NOMO-1 treated with DMSO at 0.1 percent for 48 hours (cell line): ENCODE measurements around the gene PIANP.
"Not testable (repeated sequence)": the region's sequence is repeated elsewhere in the genome, so short reads cannot be mapped to it uniquely, and the experiment has no call there.

ENCODE experiments used
- DNase-seq: peaks from one replicate; lab custom pipeline; 2025; ENCODE audit not compliant: unreplicated experiment; lab: John Stamatoyannopoulos, UW

PIANP gene

GRCh38 chr12:6700646-6701051 lies at the start of gene PIANP:
PIANP (minus strand) TSS chr12:6700815; CDS start chr12:6698061, 2,754 bp downstream.
- no peak for DNase-seq

GRCh38 chr12:6748761-6749160 lies 48.1 kb upstream of the PIANP start:
- no peak for DNase-seq

- no peak for DNase-seq
These were observed 46.6 kb upstream of the PIANP start for GRCh38 chr12:6747216-6747615.

GRCh38 chr12:6745741-6746525 lies 45.3 kb upstream of the PIANP start:
- DNase-seq: peak; percentile 96

GRCh38 chr12:6743300-6743699 lies 42.7 kb upstream of the PIANP start:
- not testable (repeated sequence) for DNase-seq

GRCh38 chr12:6742834-6743233 lies 42.2 kb upstream of the PIANP start:
- DNase-seq: no peak

- not testable (repeated sequence) for DNase-seq
These were observed 41.5 kb upstream of the PIANP start for GRCh38 chr12:6742080-6742479.

- no peak for DNase-seq
These were observed 36.1 kb upstream of the PIANP start for GRCh38 chr12:6736754-6737153.

- peak; percentile 58 for DNase-seq
These were observed 35.0 kb upstream of the PIANP start for GRCh38 chr12:6735448-6736191.

- no peak for DNase-seq
These were observed 34.1 kb upstream of the PIANP start for GRCh38 chr12:6734506-6735387.

GRCh38 chr12:6730169-6730568 lies 29.6 kb upstream of the PIANP start:
- no peak for DNase-seq

GRCh38 chr12:6729186-6729585 lies 28.6 kb upstream of the PIANP start:
- no peak for DNase-seq

GRCh38 chr12:6725350-6725749 lies 24.7 kb upstream of the PIANP start:
- DNase-seq: no peak

GRCh38 chr12:6724409-6724797 lies 23.8 kb upstream of the PIANP start:
- peak; percentile 62 for DNase-seq

- peak; percentile 99 for DNase-seq
These were observed 23.2 kb upstream of the PIANP start, which contains the start of gene COPS7A for GRCh38 chr12:6723607-6724408. COPS7A (plus strand) TSS chr12:6724046; CDS start chr12:6724657, 611 bp downstream.

- DNase-seq: no peak
These were observed 22.2 kb upstream of the PIANP start for GRCh38 chr12:6722863-6723262.

GRCh38 chr12:6716874-6717437 lies 16.3 kb upstream of the PIANP start:
- DNase-seq: no peak

- DNase-seq: not testable (repeated sequence)
These were observed 15.6 kb upstream of the PIANP start for GRCh38 chr12:6716031-6716873.

GRCh38 chr12:6708960-6709394 lies 8.4 kb upstream of the PIANP start:
- no peak for DNase-seq
